Hypothalamus (tissue), 51 donors: ENCODE results near the gene GPR157.
A peak's percentile ranks its signal among the peaks of the same experiment; 100 is the strongest.
"Not testable (repeated sequence)": the region's sequence is repeated elsewhere in the genome, so short reads cannot be mapped to it uniquely, and the experiment has no call there.

Experiments
- DNase-seq, 51 donors: peaks; one replicate each; lab custom pipeline; 2025; lab: John Stamatoyannopoulos, UW

Gene GPR157

DNA sequence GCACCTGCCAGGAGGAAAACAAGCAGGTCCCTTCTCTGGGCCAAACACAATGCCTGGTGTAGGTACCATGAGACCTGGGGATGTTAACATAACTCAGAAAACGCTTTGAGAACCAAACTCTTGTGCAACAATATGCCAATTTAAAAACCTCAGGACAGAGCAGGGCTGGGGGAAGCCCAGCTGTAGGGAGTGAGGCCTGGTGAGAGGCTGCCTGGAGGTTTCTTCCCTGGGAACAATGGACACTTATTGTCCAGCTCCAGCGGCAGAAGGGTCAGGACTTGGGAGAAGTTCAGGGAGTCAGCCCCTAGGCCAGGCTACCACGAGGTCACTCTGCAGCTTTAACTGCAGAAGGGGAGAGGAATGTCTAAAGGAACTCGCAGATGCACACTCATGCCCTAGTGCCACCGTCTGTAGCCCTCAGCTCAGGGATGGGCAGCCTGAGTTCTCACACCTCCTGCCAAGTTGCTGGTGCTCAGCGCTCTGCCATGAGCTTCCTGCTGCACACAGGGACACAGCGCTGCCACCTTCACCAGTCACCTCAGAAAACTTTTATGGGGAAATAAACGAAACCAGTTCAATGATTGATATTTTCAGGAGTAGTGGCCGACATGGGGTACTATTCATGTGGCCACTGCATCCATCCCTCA is 8.5 kb downstream of the GPR157 start:
- no peak for DNase-seq

DNA sequence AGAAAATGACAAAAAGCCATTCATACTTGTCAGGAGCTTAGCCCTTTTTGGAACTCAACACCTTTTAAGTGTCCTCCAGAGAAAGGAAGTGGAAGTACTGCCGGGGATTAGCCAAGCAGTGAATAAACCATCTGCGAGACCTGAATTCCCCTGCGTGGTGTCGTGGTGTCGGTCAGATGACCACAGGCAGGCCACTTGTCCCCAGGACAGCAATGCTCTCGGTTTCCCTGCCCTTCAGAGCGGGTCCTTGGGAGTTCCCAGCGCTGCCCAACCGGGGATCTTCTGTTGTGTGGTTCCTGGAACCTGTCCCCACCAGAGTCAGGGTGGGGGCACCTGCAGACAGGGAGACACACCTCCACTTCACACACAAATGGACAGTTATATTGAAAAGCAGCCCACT is 9.2 kb downstream of the GPR157 start:
- DNase-seq: no peak

DNA sequence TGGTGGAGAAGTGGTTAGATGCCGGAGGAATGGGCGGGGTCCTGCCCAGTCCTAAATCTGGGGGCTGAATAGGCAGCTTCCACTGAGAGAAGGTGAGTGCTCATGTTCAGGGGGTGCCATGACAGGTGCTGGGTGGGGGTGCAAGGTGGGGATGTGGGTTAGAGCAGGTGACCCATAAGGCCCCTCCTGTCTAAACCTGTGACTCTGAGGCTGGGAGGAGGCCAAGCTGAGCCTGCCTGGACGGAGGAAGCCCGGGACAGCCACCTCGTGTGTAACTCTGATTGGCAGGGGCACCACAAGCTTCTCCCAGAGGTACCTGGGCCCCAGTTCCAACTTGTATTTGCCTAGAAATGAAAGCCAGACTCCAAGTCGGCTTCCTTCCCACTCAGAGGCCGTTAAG is 10.7 kb downstream of the GPR157 start:
- DNase-seq: no peak

DNA sequence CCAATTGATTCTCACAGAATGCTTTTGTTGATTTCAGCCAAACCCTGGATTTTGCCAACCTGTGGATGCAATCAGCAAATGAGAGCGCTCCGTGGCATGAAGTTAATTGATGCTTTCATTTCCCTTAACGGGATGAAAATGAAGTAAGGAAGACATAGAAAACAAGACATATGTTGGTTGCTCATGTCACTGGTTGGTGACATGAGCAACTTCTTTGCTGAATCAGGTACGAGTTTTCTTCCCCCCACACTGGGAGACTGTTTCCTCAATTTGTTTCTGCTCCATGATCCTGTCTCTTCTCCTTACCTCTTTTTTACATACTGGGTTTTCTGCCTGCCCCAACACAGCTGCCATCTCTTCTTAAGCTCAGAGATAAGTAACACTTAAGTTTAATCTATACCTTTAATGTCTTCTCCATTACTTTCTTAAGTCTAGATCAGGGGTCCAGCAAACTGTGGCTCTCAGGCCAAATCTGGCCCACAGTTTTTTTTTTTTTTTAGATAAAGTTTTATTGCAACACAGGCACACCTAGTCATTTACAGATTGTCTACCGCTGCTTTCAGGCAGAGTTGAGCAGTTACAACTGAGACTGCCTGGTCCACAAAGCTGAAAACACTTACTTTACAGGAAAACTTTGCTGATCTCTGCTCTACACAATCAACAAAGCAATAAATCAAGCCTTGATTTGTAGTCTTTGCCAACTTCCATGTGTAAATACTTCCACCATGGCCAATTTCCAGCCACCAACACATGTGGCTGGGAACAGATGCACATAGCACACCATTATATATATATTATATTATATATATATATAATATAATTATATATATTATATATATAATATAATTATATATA is 13.3 kb downstream of the GPR157 start:
- DNase-seq: no peak

GRCh38 chr1:9112961-9113880 is 15.7 kb downstream of the GPR157 start:
- DNase-seq: no peak

DNA sequence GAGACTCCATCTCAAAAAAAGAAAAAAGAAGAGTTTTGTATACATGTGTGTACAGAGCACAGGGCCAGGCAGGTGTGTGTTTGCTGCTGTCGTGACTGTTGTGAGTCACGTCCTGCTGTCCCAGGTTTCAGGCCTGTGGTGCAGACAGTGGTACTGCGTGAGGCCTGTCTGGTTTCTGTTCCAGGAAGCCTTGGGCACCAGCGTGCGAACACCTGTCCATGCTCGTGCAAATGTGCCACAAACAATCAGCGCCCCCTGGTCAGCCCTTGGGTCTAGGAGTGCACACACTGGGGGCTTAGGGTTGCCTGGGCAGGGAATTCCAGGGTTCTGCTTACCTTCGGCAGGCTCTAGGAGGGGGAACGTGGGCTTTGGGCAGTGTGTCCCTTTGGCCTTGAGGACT is 16.9 kb downstream of the GPR157 start:
- no peak for DNase-seq

DNA sequence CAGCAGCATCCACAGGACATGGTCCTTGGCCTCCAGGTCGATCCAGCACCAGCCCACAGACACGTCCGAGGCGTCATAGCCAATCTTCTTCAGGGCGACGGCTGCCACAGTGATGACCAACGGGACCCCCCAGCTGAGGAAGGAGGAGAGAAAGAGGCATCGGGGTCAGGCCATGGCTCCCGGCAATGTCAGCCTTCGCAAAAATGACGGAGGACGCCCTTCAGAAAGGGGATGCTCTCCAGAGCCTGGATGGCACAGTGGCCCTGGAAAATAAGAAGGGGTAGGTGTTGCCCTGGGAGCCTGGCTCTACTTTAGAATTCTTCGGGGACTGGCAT is 17.6 kb downstream of the GPR157 start:
- DNase-seq: no peak

DNA sequence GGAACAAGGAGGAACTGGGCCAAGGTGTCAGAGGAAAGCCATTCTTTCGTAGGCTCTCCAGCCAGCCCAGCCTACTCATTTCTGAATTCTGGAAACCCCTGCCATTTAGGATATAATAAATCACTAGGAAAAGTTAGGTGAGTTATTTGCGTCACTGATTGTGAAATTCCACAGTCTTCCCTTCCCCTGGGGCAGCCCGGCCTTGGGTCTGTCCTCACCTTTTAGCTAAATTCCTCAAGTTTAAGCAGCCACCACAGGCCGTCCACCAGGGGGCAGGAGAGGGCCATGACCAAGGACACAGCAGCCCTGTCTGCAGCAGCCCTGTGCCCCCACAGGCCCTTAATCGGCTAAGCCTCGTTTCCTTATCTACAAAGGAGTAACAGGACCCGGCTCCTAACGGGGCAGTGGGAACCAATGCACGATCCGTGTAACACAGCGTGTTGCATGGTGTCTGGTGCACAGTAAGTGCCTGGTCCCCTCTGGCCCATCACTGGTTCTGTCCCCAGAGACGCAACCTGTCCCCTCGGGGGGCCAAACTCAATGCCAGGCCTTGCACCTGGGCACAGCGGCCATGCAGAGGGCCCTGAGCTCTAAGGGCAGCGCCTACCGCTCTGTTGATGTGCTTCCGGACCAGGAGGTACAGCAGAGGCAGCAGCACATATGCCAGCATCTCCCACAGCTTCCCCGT is 18.1 kb downstream of the GPR157 start:
- peak; percentile 6 to 96 (median 70) for DNase-seq

GRCh38 chr1:9108056-9108665 is 20.7 kb downstream of the GPR157 start:
- no peak for DNase-seq

DNA sequence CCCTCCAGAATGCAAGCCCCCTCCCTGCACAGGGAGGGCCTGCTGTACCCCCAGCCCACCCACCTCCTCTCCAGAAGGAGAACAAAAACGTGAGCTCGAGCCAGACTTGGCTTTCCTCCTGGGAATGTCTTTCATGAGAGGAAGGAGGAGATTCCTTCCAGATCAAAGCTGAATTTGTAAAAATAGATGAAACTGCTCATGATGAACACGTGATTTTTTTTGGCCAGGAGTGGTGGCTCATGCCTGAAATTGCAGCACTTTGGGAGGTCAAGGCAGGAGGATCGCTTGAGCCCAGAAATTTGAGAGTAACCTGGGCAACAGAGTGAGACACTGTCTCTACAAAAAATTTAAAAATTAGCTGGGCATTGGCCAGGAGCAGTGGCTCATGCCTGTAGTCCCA is 21.8 kb downstream of the GPR157 start:
- no peak for DNase-seq

GRCh38 chr1:9106286-9106685 is 22.6 kb downstream of the GPR157 start:
- no peak for DNase-seq

GRCh38 chr1:9105336-9105867 is 23.5 kb downstream of the GPR157 start:
- no peak for DNase-seq

- DNase-seq: peak in 23 of 51 donors; percentile 2 to 42 (median 20)
Measured at GRCh38 chr1:9101510-9102146, 27.3 kb downstream of the GPR157 start.

DNA sequence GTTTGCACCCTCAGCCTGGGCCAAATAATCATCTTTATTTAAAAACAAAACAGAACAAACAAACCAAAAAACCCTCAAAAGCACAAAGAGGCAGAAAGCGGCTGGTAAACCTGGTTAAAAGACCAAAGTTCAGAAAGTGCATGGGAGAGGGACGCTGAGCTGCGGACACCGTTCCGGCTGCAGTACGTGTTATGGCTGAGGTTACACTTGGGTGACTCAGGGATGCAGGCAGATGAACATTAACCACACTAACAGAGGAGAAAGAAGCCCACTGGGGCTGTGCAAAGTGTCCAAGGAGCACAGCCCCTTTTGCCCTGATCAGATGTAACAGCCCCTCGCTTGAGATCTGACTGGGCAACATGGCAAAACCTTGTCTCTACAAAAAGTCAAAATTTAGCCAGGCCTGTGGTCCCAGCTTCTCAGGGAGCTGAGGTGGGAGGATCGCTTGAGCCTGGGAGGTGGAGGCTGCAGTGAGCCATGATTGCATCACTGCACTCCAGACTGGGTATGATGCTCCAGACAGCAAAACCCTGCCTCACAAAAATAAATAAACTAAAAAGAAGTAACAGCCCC is 28.3 kb downstream of the GPR157 start:
- DNase-seq: no peak

DNA sequence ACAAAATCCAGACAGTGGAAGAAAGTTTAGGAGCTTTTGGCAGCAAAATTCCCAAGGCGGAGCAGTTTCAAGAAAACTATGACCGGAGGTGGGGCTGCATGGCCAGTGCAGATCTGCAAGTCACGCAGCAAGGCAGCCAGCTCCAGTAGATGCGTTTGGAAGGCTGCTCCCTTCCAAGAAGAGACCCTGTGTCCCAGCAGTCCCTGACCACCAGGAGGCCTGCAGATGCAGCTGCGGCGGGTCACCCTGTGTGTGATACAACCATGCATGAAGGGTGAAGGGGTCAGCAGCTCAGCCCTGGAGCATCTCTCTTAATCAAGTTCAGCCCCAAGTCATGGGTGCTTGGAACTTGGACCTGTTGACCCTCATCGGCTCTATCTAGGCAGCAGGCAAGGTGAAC is 29.3 kb downstream of the GPR157 start:
- no peak for DNase-seq

DNA sequence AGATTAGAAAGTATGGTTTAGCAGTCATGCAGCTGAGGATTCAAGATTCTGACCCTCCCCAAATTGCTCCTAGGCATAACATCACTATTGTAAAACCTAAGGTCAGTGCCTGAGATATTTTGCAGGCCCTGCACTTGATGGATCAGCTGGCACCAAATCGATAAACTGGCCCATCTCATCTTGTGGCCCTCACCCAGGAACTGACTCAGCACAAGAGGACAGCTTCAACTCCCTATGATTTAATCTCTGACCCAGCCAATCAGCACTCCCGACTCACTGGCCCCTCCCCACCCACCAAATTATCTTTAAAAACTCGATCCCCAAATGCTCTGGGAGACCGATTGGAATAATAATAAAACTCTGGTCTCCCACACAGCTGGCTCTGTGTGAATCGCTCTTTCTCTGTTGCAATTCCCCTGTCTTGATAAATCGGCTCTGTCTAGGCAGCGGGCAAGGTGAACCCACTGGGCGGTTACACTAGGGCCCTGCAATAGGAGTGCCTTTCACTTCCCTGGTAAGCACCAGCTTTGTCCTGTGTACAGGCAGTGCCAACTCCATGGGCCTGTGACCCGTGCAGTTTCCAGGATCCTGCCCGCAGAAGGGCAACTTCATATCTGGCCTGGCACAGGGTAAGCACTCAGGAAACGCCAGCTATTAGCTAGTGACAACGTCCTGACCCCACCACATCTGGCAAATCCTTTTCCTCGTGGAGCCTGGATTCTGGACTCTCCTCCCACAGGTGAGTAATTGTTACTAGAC is 30.8 kb downstream of the GPR157 start:
- no peak for DNase-seq

- DNase-seq: no peak
Measured at GRCh38 chr1:9095818-9096217, 33.1 kb downstream of the GPR157 start.

GRCh38 chr1:9093996-9094595 is 34.8 kb downstream of the GPR157 start:
- DNase-seq: not testable (repeated sequence)
